ENCODE results near the gene FHIT. TPM values are rescaled to one million over a fixed set of nuclear protein-coding genes. Genes with fewer than 3 reads are reported as not detected.
"Not testable (repeated sequence)": the region's sequence is repeated elsewhere in the genome, so short reads cannot be mapped to it uniquely, and the experiment has no call there.

FHIT gene
- total and polyA plus RNA-seq, 4 donors = 6.9 to 16.5 (median 9.9) TPM

- no CpG with 5 or more reads among the region's 5 CpGs for WGBS (ENCODE audit: insufficient coverage)
Observed at GRCh38 chr3:60906283-60906682, 345.0 kb downstream of the FHIT start.

GRCh38 chr3:60898321-60898720, 352.9 kb downstream of the FHIT start:
- Histone ChIP-seq H3K4me1 (ENCODE audit: control insufficient read depth, insufficient read depth, low read length) (no peaks in the 10 kb centered on the region), H3K36me3 (ENCODE audit: control insufficient read depth, insufficient read depth, low read length) (no peaks in the 10 kb centered on the region), H3K9me3 (ENCODE audit: control insufficient read depth, insufficient read depth, low read length) (no peaks in the 10 kb centered on the region), H3K27me3 (ENCODE audit: control insufficient read depth, insufficient read depth, low read length) (no peaks in the 10 kb centered on the region), H3K4me3 (ENCODE audit: low read depth, low read length) (no peak overlapping the region), H3K27ac (ENCODE audit: low read depth, low read length) (no peak overlapping the region)
- DNase-seq (ENCODE audit: low read depth in 4 of 6, low spot score in 6 of 6) = no peak
- no CpG with 5 or more reads among the region's 1 CpG for WGBS (ENCODE audit: insufficient coverage)

More at GRCh38 chr3:60906283-60906682, 345.0 kb downstream of the FHIT start:
- Histone ChIP-seq H3K27me3 (ENCODE audit: control insufficient read depth, insufficient read depth, low read length) (no peaks in the 10 kb centered on the region), H3K36me3 (ENCODE audit: control insufficient read depth, insufficient read depth, low read length) (no peaks in the 10 kb centered on the region), H3K9me3 (ENCODE audit: control insufficient read depth, insufficient read depth, low read length) (no peaks in the 10 kb centered on the region), H3K27ac (ENCODE audit: low read depth, low read length) (no peak overlapping the region), H3K4me3 (ENCODE audit: low read depth, low read length) (no peak overlapping the region), H3K4me1 (ENCODE audit: control insufficient read depth, insufficient read depth, low read length) (no peaks in the 10 kb centered on the region)
- DNase-seq (ENCODE audit: low read depth in 4 of 6, low spot score in 6 of 6) = no peak

- Histone ChIP-seq H3K27ac (ENCODE audit: low read depth, low read length) (no peak overlapping the region), H3K9me3 (ENCODE audit: control insufficient read depth, insufficient read depth, low read length) (no peaks in the 10 kb centered on the region), H3K27me3 (ENCODE audit: control insufficient read depth, insufficient read depth, low read length) (no peaks in the 10 kb centered on the region), H3K36me3 (ENCODE audit: control insufficient read depth, insufficient read depth, low read length) (no peaks in the 10 kb centered on the region), H3K4me3 (ENCODE audit: low read depth, low read length) (no peak overlapping the region), H3K4me1 (ENCODE audit: control insufficient read depth, insufficient read depth, low read length) (no peaks in the 10 kb centered on the region)
- WGBS (ENCODE audit: insufficient coverage) = 17% methylated on average over 1 of the region's 2 CpGs
- DNase-seq (ENCODE audit: low read depth in 4 of 6, low spot score in 6 of 6) = no peak
Observed at GRCh38 chr3:60893946-60894345, 357.3 kb downstream of the FHIT start.

- H3K27ac ChIP-seq (ENCODE audit: low read depth, low read length) = no peak overlapping the region
- 92% methylated on average over 2 of the region's 5 CpGs for WGBS (ENCODE audit: insufficient coverage)
- no peaks in the 10 kb centered on the region for H3K27me3 ChIP-seq (ENCODE audit: control insufficient read depth, insufficient read depth, low read length)
- no peaks in the 10 kb centered on the region for H3K4me1 ChIP-seq (ENCODE audit: control insufficient read depth, insufficient read depth, low read length)
- no peak for DNase-seq (ENCODE audit: low read depth in 4 of 6, low spot score in 6 of 6)
- no peaks in the 10 kb centered on the region for H3K36me3 ChIP-seq (ENCODE audit: control insufficient read depth, insufficient read depth, low read length)
- no peak overlapping the region for H3K4me3 ChIP-seq (ENCODE audit: low read depth, low read length)
- H3K9me3 ChIP-seq (ENCODE audit: control insufficient read depth, insufficient read depth, low read length) = no peaks in the 10 kb centered on the region
Observed at GRCh38 chr3:60890226-60890625, 361.0 kb downstream of the FHIT start.

- H3K4me1 ChIP-seq (ENCODE audit: control insufficient read depth, insufficient read depth, low read length); H3K36me3 ChIP-seq (ENCODE audit: control insufficient read depth, insufficient read depth, low read length); H3K27me3 ChIP-seq (ENCODE audit: control insufficient read depth, insufficient read depth, low read length); H3K9me3 ChIP-seq (ENCODE audit: control insufficient read depth, insufficient read depth, low read length); DNase-seq (ENCODE audit: low read depth in 4 of 6, low spot score in 6 of 6); H3K4me3 ChIP-seq (ENCODE audit: low read depth, low read length); H3K27ac ChIP-seq (ENCODE audit: low read depth, low read length): not testable (repeated sequence)
- WGBS (ENCODE audit: insufficient coverage) = 97% methylated on average over 9 of the region's 10 CpGs
Observed at GRCh38 chr3:60888952-60889351, 362.3 kb downstream of the FHIT start.

GRCh38 chr3:60887574-60887973, 363.7 kb downstream of the FHIT start:
- DNase-seq (ENCODE audit: low read depth in 4 of 6, low spot score in 6 of 6) = no peak
- Histone ChIP-seq H3K36me3 (ENCODE audit: control insufficient read depth, insufficient read depth, low read length) (no peaks in the 10 kb centered on the region), H3K4me3 (ENCODE audit: low read depth, low read length) (no peak overlapping the region), H3K9me3 (ENCODE audit: control insufficient read depth, insufficient read depth, low read length) (peaks cover 3% of the 10 kb centered on the region), H3K4me1 (ENCODE audit: control insufficient read depth, insufficient read depth, low read length) (no peaks in the 10 kb centered on the region), H3K27me3 (ENCODE audit: control insufficient read depth, insufficient read depth, low read length) (no peaks in the 10 kb centered on the region), H3K27ac (ENCODE audit: low read depth, low read length) (no peak overlapping the region)
- no CpG with 5 or more reads among the region's 4 CpGs for WGBS (ENCODE audit: insufficient coverage)

GRCh38 chr3:60886518-60886917, 364.7 kb downstream of the FHIT start:
- WGBS (ENCODE audit: insufficient coverage) = no CpG with 5 or more reads among the region's 1 CpG
- DNase-seq (ENCODE audit: low read depth in 4 of 6, low spot score in 6 of 6) = no peak
- Histone ChIP-seq H3K27ac (ENCODE audit: low read depth, low read length) (no peak overlapping the region), H3K9me3 (ENCODE audit: control insufficient read depth, insufficient read depth, low read length) (peaks cover 7% of the 10 kb centered on the region), H3K4me1 (ENCODE audit: control insufficient read depth, insufficient read depth, low read length) (no peaks in the 10 kb centered on the region), H3K36me3 (ENCODE audit: control insufficient read depth, insufficient read depth, low read length) (no peaks in the 10 kb centered on the region), H3K27me3 (ENCODE audit: control insufficient read depth, insufficient read depth, low read length) (no peaks in the 10 kb centered on the region), H3K4me3 (ENCODE audit: low read depth, low read length) (no peak overlapping the region)

- H3K36me3 ChIP-seq (ENCODE audit: control insufficient read depth, insufficient read depth, low read length) = no peaks in the 10 kb centered on the region
- H3K9me3 ChIP-seq (ENCODE audit: control insufficient read depth, insufficient read depth, low read length) = peaks cover 7% of the 10 kb centered on the region
- H3K4me3 ChIP-seq (ENCODE audit: low read depth, low read length) = no peak overlapping the region
- no peaks in the 10 kb centered on the region for H3K4me1 ChIP-seq (ENCODE audit: control insufficient read depth, insufficient read depth, low read length)
- no peaks in the 10 kb centered on the region for H3K27me3 ChIP-seq (ENCODE audit: control insufficient read depth, insufficient read depth, low read length)
- no peak for DNase-seq (ENCODE audit: low read depth in 4 of 6, low spot score in 6 of 6)
- no CpG with 5 or more reads among the region's 2 CpGs for WGBS (ENCODE audit: insufficient coverage)
- H3K27ac ChIP-seq (ENCODE audit: low read depth, low read length) = no peak overlapping the region
Observed at GRCh38 chr3:60884005-60884404, 367.2 kb downstream of the FHIT start.

- 100% methylated on average over 1 of the region's 1 CpG for WGBS (ENCODE audit: insufficient coverage)
- no peaks in the 10 kb centered on the region for H3K36me3 ChIP-seq (ENCODE audit: control insufficient read depth, insufficient read depth, low read length)
Observed at GRCh38 chr3:60877188-60877587, 374.1 kb downstream of the FHIT start.

GRCh38 chr3:60870396-60870795, 380.9 kb downstream of the FHIT start:
- H3K27me3 ChIP-seq (ENCODE audit: control insufficient read depth, insufficient read depth, low read length) = no peaks in the 10 kb centered on the region
- no peaks in the 10 kb centered on the region for H3K4me1 ChIP-seq (ENCODE audit: control insufficient read depth, insufficient read depth, low read length)
- H3K4me3 ChIP-seq (ENCODE audit: low read depth, low read length) = no peak overlapping the region
- DNase-seq (ENCODE audit: low read depth in 4 of 6, low spot score in 6 of 6) = no peak
- H3K9me3 ChIP-seq (ENCODE audit: control insufficient read depth, insufficient read depth, low read length) = no peaks in the 10 kb centered on the region
- H3K27ac ChIP-seq (ENCODE audit: low read depth, low read length) = no peak overlapping the region
- 97% methylated on average over 3 of the region's 3 CpGs for WGBS (ENCODE audit: insufficient coverage)
- no peaks in the 10 kb centered on the region for H3K36me3 ChIP-seq (ENCODE audit: control insufficient read depth, insufficient read depth, low read length)

More at GRCh38 chr3:60877188-60877587, 374.1 kb downstream of the FHIT start:
- H3K4me3 ChIP-seq (ENCODE audit: low read depth, low read length) = no peak overlapping the region
- DNase-seq (ENCODE audit: low read depth in 4 of 6, low spot score in 6 of 6) = no peak
- no peaks in the 10 kb centered on the region for H3K4me1 ChIP-seq (ENCODE audit: control insufficient read depth, insufficient read depth, low read length)
- H3K9me3 ChIP-seq (ENCODE audit: control insufficient read depth, insufficient read depth, low read length) = peaks cover under 1% of the 10 kb centered on the region
- no peaks in the 10 kb centered on the region for H3K27me3 ChIP-seq (ENCODE audit: control insufficient read depth, insufficient read depth, low read length)
- no peak overlapping the region for H3K27ac ChIP-seq (ENCODE audit: low read depth, low read length)

Measured in spinal cord (tissue), 10 donors.